GM19468 (cell line): ENCODE results near the gene SLC22A14.
A peak's percentile ranks its signal among the peaks of the same experiment; 100 is the strongest.

Experiments
- ATAC-seq: cut with Tn5 transposase; IDR thresholded peaks from one replicate; pipeline ENCODE4 v1.9.1; 2021; ENCODE audit warnings: mild to moderate bottlenecking, moderate library complexity, moderate number of reproducible peaks; ENCODE audit not compliant: unreplicated experiment; ENCODE audit errors: extremely low read depth

Gene SLC22A14

DNA sequence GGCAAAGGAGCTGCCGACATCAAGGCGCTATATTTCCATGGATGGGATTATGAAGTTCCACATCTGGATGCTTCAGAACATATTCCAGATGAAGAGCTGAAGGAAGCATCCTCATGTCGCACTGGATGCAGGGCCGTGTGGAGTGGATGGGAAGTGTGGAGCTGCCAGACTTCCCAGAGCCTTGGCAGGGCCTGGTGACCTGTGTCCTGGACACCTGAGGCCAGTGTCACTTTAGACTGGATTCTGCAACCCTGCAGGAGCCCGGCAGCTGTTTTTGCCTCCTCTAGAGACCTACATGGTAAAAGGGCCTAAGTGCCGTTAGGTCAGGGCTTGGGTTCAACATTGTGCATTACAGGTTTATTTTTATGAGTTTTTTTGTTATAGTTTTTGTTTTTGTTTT, 53.2 kb downstream of the SLC22A14 start:
- no peak for ATAC-seq

DNA sequence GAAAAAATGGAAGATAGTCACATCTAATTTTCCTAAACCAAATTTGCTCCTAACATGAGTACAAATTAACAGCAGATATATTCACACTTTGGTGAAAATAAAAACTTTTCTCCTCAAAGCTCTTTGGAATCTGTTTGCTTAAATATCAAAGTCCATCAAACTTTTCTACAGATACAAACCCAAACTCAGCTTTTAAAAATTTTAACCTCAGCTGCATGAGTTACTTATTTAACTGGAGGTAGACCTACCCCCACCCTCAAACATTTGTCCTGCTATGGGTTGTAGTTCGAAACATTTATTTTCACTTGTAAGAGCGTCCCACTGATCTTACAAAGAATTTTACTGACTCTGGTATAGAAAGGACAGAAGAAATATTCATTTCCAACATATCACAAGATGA, 55.6 kb downstream of the SLC22A14 start:
- no peak for ATAC-seq

DNA sequence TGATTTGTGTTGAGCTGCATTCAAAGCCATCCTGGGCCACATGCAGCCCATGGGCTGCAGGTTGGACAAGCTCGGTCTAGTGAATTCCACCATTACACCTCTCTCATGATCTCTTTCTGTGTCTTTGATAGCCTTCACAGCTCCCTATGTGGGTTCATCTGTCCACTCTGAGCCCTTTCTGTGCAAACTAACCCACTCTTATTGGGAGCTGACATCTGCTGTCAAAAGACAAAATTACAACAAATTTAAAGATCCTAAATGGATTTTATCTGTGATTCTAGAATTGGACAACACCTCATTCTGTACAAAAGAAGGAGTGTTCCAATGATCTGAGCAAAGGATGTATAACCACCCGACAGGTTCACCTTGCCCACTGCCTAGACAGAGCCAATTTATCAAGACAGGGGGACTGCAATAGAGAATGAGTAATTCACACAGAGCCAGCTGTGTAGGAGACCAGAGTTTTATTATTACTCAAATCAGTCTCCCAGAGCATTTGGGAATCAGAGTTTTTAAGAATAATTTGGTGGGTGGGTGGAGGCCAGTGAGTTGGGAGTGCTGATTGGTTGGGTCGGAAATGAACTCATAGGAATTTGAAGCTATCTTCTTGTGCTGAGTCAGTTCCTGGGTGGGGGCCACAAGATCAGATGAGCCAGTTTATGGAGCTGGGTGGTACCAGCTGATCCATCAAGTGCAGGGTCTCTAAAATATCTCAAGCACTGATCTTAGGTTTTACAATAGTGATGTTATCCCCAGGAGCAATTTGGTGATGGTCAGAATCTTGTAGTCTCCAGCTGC, 61.9 kb downstream of the SLC22A14 start:
- no peak for ATAC-seq

DNA sequence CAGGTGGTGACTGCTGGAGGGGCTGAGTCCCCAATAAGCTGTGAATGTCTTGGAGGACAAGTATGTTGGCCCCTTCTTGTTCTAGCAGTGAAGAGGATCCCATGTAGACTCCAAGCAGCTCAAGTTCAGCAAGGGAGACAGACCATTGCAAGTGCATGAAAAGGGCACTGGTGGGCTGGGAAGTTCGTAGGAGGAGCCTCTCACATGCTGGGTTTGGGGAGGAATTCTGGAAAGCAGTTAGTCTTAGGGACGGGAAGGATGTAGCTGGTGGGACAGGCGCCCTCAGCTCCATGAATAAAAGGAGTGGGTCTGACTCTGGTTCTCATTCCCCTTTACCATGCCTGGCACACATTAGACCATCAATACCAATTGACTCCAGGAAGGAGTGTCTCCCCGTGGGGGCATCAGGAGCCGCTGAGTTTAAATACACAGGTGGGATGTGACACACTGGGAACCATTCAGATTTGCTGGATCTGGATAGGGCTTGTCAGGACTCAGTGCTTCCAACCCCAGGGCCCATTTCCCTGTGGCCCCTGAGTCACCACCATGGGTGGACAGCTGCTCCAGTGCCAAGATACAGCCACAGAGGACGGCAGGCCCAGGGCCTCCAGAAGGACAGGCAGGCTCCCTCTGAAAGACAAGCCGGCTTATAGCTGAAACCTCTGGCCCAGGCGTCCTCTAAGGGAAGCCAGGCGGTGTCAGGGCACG, 63.9 kb downstream of the SLC22A14 start:
- ATAC-seq = no peak

DNA sequence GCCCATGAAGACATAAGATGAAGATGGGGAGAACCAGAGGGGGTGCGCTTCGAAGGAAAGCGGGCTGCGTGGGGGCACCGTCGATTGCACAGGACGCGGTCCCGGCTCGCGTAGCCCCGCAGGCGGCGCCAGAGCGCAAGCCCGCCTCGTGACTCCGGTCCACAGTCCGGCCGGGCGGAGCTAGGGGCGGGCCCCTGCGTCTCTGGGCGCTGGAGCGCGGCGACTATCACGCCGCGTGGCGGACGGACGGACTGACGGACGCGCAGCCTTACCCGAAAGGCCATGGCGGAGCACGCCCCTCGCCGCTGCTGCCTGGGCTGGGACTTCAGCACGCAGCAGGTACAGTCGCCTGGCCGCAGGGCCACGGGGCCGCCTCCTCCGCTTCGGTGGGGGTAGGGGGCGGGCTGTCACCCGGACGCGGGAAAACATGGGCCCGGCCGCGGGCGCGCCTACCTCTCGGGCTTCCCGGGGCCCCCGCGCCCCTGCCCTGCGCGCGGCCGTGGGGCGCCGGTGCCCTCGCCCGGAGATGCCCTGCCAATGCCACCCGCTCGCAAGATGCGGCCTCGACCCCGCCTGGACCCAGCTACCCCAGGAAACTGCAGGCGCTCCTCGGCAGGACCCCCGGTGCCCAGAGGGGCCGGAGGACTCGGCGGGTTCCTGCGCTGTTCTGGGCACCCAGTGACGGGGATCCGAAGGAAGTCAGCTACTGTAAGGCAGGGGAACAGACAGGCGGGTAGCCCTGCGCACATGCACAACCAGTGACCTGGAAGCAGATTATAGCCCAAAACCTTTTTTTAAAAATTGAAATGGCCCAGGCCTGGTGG, 64.7 kb downstream of the SLC22A14 start, which contains the start of gene XYLB:
TSS of gene XYLB (plus strand) at position 199 of the 824 bp plus-strand sequence. CDS start at position 283, 84 bp downstream.
- peak; percentile 97 for ATAC-seq

DNA sequence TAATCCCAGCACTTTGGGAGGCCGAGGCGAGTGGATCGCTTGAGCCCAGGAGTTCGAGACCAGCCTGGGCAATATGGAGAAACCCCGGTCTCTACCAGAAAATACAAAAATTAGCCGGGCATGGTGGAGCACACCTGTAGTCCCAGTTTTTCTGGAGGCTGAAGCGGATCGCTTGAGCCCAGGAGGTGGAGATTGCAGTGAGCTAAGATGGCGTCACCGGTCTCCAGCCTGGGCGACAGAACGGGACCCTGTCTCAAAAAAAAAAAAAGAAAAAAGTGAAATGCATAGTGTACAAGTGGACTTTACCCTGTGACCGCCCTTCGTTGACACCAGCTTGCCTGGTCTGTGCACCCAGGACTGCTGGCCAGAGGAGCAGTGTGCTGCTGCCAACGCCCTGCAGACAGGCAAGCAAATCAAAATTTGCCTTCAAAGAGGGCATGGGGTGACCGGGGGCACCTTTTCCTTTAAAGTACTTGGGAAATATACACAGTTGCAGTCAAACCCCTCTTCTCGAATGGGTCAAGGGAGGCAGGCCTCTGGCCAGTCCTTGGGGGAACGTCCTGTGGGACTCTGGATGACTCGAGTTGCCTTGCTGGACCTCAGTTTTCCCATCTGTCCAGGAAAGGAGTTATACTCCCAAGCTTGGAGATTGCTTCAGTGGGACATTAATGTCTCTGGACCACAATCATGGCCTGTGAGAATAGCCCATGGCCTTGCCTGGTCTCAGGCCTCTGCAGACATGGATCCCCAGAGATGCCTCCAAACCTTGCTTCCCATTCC, 65.5 kb downstream of the SLC22A14 start:
- no peak for ATAC-seq

DNA sequence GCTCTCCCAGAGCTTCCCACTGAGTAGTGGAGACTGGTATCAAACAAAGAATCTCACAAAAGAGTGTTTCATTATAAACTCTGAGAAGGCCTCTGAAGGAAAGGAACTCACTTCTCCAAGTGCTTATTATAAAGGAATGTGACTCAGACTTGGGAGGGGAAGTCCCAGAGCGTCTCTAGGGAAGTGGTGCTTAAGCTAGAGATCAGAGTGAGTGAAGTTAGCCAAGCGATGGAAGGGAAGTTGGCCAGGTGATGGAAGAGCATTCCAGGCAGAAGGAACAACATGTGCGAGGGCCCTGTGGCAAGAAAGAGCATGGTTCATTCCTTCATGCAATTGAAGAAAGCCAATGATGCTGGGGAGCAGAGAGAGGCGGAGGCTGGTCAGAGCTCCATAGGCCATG, 66.8 kb downstream of the SLC22A14 start:
- ATAC-seq = no peak

DNA sequence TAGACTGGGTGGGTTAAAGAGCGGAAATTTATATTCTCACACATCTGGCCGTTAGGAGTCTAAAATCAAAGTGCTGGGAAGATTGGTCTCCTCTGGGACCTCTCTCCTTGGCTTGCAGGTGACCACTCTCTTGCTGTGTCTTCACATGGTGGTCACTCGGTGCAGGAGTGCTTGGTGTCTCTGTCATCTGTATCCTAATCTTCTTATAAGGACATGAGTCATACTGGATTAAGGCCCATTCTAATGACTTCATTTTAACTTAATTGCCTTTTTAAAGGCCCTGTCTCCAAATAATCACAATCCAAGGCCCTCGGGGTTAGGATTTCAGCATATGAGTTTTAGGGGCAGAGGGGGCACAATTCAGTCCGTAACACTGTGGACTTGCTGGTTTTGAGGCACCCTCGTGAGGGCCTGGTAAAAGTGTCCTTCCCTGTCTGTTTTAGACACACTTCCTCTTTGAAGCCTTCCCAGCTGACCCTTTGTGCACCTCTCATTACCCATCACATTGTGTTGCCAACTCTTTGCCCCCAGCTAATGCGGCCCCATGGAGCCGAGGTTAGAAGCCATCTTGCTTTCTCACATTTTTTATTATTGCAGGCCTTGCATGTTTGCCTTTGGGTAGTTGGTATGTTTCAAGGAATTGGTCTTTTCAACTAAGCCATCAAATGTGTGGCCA, 67.7 kb downstream of the SLC22A14 start:
- no peak for ATAC-seq

DNA sequence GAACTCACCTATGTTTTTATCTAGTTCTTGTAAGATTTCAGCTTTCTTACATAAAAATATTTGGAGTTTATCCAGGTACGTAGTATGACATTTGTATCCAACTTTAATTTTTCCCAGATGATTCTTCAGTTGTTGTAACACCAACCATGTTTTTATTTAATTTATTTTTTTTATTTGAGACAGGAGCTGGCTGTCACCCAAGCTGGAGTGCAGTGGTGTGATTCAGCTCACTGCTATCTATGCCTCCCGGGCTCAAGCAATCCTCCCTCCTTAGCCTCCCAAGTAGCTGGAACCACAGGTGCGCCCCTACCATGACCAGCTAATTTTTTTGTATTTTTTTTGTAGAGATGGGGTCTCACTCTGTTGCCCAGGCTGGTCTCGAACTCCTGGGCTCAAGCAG, 71.1 kb downstream of the SLC22A14 start:
- no peak for ATAC-seq

DNA sequence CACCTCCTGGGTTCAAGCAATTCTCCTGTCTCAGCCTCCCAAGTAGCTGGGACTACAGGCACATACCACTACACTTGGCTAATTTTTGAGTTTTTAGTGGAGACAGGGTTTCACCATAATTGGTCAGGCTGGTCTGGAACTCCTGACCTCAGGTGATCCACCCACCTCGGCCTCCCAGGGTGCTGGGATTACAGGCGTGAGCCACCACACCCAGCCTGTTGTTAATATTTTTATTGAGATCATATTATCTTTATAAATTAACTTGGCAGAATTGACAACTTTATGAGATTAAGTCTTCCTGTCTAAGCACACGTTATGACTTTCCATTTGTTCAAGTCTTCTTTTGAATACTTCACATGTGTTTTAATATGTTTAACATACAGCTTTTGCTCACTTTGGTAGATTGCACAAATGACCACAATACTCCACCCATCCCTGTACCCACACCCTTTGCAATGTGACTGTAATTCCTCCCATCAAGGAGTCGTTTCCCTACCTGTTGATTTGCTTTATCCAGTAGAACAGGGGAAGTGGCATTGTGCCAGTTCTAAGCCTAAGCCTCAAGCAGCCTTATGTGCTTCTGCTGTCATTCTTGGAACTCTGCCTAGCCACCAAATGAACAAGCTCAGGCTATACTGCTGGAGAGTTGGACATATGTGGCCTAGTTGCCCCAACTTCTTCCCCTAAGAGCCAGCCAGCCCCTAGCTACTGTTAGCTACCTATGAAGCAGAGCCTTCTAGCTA, 72.7 kb downstream of the SLC22A14 start:
- ATAC-seq = no peak

DNA sequence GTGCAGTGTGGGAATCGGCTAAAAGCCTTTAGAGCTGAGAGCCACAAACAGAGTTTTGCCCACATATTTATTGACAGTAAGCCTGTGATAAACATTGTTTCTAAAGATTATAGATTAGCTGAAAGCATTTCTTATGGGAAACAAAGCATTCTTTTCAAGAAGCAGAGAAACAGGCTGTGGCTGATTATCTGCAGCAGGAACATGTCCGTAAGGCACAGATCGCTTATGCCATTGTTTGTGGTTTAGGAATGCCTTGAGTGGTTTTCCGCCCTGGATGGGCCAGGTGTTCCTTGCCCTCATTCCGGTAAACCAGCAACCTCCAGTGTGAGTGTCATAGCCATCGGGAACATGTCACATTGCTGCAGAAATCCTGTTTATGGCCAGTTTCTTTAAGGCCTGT, 76.9 kb downstream of the SLC22A14 start:
- ATAC-seq = no peak

DNA sequence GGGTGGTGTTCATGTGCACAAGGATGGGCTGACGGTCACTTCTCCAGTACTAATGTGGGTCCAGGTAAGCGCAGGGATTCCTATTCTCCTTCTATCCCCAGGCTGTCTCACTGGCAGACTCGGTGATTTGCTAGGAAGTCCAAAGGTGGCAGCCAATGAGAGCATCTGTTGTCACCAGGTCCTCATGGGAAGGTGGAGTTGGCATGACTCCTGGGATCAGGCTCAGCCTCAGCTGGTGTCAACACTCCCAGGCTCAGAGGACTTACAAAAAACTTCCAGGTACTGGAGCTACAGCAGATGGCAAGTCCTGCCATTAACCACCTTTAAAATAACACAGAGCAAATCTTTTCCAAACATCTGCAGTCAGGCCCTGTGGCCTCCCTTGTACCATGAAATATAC, 78.3 kb downstream of the SLC22A14 start:
- ATAC-seq = no peak

DNA sequence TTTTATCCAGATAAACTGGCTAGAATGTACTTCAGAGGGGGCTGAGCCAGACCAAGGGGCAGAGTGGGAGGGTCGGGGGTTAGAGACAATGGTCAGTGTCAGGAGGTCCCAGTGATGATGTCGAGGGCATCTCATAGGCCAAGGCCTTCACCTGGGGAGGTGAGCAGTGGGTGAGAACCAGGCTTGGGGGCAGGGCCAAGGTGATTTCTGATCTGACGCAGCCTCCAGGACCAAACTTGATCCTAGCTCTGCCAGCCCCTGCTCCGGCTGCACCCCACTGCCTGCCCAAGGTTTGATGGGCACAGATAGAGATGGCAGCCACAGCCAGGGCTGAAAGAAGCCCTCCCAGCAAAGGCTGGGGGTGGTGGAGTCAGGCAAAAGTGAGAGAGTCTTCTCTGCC, 79.4 kb downstream of the SLC22A14 start:
- ATAC-seq = no peak

DNA sequence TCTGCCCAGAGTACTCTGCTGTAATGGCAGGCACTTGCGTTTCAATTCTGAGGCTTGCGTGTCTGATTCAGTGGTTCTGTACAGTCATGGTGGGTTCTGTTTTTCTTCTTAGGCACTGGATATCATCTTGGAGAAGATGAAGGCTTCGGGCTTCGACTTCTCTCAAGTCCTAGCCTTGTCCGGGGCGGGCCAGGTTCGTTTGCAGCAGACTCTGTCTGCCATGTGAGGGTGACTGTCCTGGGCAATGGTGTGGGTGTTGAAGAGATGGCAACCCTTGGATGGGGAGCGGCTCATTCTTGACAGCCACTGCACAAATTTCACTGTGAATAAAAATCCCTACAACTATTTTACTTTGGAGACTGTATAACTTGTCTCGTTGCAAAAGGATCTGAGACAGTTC, 80.7 kb downstream of the SLC22A14 start:
- ATAC-seq = no peak

DNA sequence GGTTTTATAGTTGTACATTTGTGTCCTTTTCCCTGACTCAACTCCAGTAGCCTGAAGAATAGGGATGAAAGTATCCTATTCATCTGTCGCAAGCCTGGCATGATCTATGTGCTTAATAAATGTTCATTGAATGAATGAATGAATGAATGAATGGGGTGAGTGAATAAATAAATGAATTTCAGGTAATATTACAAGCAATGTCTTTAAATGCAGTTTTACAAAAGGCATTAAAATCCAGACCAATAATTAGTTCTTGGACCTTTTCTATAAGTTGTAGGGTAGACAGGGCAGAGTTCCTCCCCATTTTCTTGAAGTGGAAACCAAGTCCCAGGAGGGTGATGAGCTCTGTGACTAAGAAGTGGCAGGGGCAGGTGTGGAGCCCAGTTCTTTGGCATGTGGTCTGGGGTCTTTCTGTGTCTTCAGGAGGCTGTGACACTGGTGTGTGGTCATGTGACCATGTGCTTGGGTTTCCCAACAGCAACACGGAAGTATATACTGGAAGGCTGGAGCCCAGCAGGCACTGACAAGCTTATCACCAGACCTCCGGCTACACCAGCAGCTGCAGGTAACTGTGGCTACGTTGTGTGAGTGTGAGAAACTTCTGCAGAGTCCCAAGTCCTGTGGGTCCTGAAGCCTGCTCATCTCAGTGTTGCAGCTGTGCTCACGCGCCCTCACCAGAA, 82.8 kb downstream of the SLC22A14 start:
- no peak for ATAC-seq

DNA sequence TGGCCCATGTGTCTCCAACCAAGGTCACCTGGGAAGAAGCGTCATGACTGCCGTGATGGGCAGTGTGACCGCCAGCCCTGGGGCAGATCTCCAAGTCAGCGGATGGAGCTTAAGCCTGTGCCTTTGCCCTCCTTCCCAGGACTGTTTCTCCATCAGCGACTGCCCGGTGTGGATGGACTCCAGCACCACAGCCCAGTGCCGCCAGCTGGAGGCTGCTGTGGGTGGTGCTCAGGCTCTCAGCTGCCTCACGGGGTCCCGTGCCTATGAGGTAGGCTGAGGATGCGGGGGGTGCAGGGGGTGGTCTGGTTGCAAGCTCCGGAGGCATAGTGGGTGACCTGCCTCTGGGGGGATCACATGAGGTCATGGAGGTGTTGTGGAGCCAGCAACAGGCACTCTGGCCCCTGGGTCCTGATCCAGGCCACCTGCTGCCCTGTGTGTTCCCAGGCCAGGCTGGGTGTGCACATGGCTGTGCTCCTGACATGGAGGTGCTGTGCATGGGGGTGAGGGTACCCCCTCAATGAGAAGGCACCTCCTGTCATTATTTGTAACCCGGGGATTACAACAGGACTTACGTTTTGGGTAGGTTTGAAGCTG, 83.5 kb downstream of the SLC22A14 start:
- ATAC-seq = no peak

DNA sequence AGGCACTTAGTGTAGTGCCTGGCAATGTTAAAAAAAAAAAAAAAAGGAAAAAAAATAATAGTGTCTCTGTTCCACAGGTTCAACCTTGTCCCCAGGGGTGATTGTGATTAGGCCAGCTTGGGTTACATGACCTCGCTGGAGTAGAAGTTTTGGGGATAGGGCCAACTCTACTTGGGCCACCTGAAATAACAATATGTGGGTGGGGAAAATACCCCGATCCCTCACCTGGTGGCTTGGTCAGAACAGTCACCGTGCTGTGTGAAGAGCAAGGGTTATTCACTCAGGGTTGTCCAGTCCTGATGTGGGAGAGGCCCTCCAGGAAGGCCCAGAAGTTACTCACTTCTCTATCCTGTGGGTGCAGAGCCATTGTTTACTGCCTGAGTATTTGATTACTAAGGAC, 84.0 kb downstream of the SLC22A14 start:
- no peak for ATAC-seq

DNA sequence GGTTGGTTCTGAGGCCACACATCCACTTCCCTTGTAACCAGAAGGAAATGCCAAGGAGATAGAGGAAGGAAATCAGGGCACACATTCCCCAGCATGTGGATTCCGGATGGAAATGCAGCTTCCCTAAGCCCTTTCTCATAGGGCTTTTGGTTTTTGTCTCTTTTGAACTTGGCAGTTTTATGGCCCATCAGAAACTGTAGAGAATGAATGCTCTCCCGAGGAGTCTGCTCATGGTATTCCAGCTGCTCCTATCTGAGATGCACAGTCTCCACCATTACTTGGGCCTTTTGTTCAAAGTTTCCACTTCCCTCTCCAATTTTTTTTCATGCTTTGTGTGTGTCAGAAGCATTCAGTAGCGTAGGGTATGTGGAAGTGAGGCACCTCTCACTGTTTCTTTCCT, 85.7 kb downstream of the SLC22A14 start:
- ATAC-seq = no peak
